Esophagus mucosa (tissue), 1 donor: Measurements from ENCODE around the gene CPLX1. TPM values are rescaled to one million over a fixed set of nuclear protein-coding genes. Genes with fewer than 3 reads are reported as not detected.
"Not testable (repeated sequence)": the region's sequence is repeated elsewhere in the genome, so short reads cannot be mapped to it uniquely, and the experiment has no call there.

Experiments
- ATAC-seq: fragments of 200-7000 bp; cut with Tn5 transposase; one replicate; pipeline ENCODE4 v1.9.1; 2020
- total RNA-seq: library from RNA; stranded (reverse); gene quantifications from one replicate; pipeline ENCODE4 v1.2.4, GENCODE V29; 2023
- donor health status: DM: yes; HTN: yes; CAD: no.

CPLX1 gene
- total RNA-seq, 1 donor from 2014 or later = 0.92 TPM

GRCh38 chr4:791898-792625 is 33.9 kb downstream of the CPLX1 start:
- peak; percentile 22 for ATAC-seq

DNA sequence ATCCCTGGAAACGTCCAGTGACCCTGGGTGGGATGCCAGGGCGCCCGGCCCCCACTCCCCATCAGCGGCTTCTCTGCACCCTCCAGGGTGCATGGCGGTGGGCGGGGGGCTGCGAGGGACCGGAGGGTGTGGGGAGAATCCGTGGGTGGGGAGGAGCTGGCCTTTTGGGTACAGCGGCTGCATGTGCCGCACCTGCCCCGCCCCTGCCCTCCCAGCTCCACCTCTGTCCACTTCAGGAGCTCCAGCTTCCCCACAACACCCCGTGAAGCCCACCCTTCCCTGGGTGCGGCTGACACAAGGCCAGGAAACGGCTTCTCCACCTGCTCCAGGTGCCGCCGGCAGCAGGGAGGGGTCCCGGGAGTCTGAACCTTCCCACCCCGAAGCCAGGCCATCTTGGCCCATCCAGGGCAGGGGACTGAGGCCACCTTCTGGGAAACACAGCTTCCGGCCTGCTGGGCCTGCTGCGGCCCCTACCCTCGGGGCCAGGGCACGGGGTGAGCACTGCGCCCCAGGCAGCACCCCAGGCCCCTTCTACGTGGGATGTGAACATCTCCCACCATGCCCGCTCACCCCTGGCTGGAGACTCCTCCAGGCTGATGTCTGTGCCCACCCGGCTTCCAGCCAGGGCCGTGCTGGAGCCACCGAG is 34.6 kb downstream of the CPLX1 start:
- no peak for ATAC-seq

GRCh38 chr4:790466-790820 is 35.5 kb downstream of the CPLX1 start:
- ATAC-seq = no peak

GRCh38 chr4:789571-790465 is 36.1 kb downstream of the CPLX1 start:
- no peak for ATAC-seq

GRCh38 chr4:788636-789297 is 37.2 kb downstream of the CPLX1 start:
- no peak for ATAC-seq

DNA sequence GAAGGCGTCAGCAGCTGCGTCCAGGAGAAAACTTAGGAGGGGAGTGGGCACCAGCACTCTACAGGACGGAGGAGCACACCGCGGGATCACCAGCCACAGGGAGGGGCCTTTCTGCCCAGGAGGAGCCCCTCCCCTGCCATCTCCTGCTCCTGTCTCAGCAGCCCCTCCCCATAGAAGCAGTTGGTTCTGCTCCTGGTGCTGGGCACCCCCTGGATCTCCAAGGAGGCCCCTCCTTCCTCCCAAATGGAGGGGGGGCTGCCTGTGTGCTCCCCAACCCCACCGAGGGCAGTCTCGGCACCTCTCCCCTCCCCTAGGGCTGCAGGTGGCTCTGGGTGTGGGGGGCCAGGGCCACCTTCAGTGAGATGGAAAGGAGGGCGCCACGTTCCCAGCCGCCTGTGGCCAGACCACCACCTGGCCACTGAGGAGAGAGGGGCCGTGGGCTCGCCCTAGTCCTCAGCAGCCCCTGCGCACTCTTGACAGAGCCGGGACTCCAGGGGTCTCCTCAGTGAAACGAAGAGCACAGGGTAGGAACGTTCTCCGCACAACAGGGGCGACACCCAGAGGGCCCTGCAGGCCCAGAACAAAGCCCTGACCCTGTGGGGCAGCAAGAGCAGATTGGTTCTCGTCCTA is 37.8 kb downstream of the CPLX1 start:
- no peak for ATAC-seq

- no peak for ATAC-seq
Measured at GRCh38 chr4:787561-787981, 38.4 kb downstream of the CPLX1 start.

DNA sequence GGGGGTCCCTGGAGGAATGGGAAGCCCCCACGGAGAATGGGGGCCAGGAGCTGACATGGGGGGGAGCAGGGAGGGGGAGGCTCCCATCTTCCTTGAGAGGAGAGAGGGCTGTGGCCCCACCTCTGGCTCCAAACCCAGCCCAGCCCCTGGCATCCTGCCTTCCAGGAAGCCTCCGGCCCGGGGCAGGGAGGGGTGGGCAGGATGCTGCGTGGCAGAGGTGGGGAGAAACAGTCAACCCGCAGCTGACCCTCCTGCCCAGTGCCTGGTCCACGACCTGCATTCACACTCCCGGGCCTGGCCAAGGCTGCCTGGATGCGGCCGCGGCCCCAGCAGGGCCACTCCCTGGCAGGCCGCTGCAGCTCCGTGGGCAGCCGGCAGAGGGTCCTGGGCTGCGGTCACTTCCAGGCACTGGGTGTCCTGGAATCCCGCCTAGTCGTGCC is 39.0 kb downstream of the CPLX1 start:
- ATAC-seq = peak; percentile 2

- ATAC-seq = no peak
Measured at GRCh38 chr4:786074-786741, 39.7 kb downstream of the CPLX1 start.

DNA sequence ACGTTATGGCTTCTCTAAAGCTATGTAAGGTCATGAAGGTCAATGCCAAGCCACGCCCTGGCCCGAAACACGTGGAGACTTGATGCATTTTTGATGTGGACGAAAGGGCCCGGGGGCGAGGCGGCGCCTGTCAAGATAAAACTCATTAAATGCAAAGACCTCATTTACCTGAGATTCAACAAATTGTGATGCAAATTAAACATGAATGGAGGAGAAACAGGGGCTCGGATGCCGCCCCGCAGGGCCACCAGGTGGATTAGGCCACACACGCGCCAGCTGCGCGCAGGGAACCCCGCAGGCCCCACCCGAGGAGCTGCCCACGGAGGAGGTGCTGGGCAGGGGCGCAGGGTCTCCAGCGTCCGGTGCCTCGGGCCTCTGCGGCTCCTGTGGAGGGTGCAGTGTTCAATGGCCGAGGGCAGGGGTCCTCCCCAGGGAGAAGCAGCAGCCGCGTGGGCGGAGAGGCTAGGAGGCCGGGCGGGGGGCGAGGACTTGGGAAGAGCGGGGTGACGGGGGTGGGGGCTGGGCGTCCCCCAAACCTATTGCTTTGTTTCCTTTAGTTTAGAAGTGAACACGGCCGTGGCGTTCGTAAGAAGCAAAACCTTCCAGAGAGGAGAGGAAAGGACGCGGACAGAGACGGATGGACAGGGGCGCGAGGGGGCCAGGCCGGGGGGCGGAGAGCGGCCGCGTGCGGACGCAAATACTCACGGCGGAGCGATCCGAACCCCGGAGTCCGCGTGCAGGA is 40.4 kb downstream of the CPLX1 start:
- ATAC-seq = no peak

GRCh38 chr4:784401-785331 is 41.3 kb downstream of the CPLX1 start:
- ATAC-seq = no peak

GRCh38 chr4:781493-782216 is 44.3 kb downstream of the CPLX1 start:
- peak; percentile 98 for ATAC-seq

DNA sequence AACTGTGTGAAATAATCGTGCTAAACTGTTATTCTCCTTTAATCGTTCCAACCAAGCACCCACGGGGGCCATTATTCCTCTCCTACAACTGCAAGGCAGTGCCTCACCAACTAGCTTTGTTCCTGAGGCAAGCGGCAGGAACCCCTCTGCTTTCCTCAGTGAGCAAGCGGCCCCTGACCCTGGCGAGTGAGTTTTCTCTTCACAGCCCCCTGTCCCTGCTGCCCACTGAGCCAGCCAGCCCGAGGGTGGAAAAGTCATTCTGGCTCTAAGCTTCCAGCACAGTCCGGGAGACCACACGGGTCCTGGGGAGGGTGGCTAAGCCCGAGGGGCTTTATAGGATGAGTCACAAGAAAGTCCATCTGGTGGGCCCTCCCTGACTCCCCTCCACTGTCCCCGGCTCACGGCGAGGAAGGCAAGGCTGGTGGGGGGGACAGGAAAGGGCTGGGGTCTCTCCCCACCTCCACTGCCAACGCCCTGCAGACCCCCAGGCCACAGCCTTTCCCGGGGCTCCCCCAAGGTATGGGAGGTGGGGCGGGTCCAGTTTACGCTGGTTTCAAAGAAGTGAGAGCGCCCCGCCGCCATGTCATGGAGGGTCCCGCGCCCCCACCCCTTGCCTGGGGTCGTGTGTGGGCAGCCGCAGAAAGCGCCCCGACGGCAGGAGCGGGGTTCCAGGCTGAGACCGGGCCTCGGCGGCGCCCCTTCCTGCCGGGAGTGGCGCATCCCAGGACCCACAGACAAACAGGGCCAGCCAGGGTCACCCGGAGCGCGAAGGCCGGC is 45.0 kb downstream of the CPLX1 start:
- peak; percentile 4 for ATAC-seq

GRCh38 chr4:780255-780654 is 45.7 kb downstream of the CPLX1 start:
- not testable (repeated sequence) for ATAC-seq

DNA sequence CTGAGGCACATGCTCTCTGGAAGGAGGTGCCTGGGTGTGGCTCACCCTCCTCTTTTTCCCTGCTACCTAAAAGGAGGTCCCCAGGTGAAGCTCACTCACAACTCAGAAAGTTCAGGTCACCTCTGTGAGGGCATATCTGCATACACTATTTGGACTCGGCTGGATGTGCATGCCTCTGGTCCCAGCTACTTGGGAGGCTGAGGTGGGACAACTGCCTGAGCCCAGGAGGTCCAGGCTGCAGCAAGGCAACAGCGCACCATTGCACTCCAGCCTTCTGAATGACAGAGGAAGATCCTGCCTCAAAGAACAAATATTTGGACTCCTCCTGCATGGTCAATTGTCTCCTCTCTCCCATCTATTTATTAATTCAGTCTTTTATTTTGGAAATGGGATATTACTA is 46.4 kb downstream of the CPLX1 start:
- no peak for ATAC-seq

- ATAC-seq = no peak
Measured at GRCh38 chr4:777520-778262, 48.2 kb downstream of the CPLX1 start.

- ATAC-seq = no peak
Measured at GRCh38 chr4:776743-777441, 49.0 kb downstream of the CPLX1 start.
